C4-2B (cell line): ENCODE data around the gene HBG2.

ENCODE experiments used
- ZFX ChIP-seq: fragments of 450-650 bp; IDR thresholded peaks from 2 replicates; pipeline ENCODE4 v1.6.1; 2017
- TF ChIP-seq, protein P1 (sequence below): fragments of 450-650 bp; conservative IDR thresholded peaks from 2 replicates; pipeline ENCODE4 v1.5.1; 2017; ENCODE audit warnings: mild to moderate bottlenecking

DNA sequence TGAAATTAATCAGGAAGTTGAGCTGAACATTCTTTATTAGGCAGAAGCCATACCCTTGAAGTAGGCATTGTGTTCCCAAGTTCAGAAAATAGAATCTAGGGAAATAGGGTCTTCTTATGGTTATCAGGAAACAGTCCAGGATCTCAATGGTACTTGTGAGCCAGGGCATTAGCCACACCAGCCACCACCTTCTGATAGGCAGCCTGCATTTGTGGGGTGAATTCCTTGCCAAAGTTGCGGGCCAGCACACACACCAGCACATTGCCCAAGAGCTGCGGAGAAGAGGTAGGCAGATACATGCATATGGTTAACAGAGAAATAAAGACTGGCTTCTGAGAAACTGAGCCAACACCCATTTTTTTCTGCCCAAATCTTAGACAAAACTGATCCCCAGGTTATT is 21.8 kb downstream of the HBG2 start:
- TF ChIP-seq, protein P1, sequence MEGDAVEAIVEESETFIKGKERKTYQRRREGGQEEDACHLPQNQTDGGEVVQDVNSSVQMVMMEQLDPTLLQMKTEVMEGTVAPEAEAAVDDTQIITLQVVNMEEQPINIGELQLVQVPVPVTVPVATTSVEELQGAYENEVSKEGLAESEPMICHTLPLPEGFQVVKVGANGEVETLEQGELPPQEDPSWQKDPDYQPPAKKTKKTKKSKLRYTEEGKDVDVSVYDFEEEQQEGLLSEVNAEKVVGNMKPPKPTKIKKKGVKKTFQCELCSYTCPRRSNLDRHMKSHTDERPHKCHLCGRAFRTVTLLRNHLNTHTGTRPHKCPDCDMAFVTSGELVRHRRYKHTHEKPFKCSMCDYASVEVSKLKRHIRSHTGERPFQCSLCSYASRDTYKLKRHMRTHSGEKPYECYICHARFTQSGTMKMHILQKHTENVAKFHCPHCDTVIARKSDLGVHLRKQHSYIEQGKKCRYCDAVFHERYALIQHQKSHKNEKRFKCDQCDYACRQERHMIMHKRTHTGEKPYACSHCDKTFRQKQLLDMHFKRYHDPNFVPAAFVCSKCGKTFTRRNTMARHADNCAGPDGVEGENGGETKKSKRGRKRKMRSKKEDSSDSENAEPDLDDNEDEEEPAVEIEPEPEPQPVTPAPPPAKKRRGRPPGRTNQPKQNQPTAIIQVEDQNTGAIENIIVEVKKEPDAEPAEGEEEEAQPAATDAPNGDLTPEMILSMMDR, result no peak
- no peak for TF ChIP-seq ZFX
